Mucosa of descending colon (tissue), 3 donors: ENCODE measurements around the gene CEBPB. TPM values are rescaled to one million over a fixed set of nuclear protein-coding genes. Genes with fewer than 3 reads are reported as not detected.

Source experiments
- ATAC-seq: fragments of 200-7000 bp; cut with Tn5 transposase; one replicate; pipeline ENCODE4 v1.9.1; 2020; ENCODE audit warnings: mild to moderate bottlenecking, moderate library complexity
- DNase-seq, 3 donors: peaks; one replicate each; pipeline ENCODE4 v3.0.0-alpha.2; 2020
- H3K36me3 ChIP-seq: fragments of 200-600 bp; one replicate; pipeline ENCODE4 v1.8.0; 2021; ENCODE audit warnings: low read depth, mild to moderate bottlenecking
- H3K4me1 ChIP-seq: fragments of 200-600 bp; one replicate; pipeline ENCODE4 v1.8.0; 2021; ENCODE audit warnings: low read depth, mild to moderate bottlenecking
- H3K4me3 ChIP-seq: fragments of 200-600 bp; one replicate; pipeline ENCODE4 v1.8.0; 2021; ENCODE audit warnings: mild to moderate bottlenecking
- H3K9me3 ChIP-seq: fragments of 200-600 bp; one replicate; pipeline ENCODE4 v1.8.0; 2021; ENCODE audit warnings: mild to moderate bottlenecking
- CTCF ChIP-seq: fragments of 200-600 bp; IDR thresholded peaks from one replicate; pipeline ENCODE4 v1.8.0; 2022; ENCODE audit warnings: antibody characterized with exemption, mild to moderate bottlenecking
- intact Hi-C, 2 donors: fragments of 100-400 bp; cut with DNase I in 1 of 2; cut with micrococcal nuclease in 1 of 2; formaldehyde crosslinking; loops; one replicate each; pipeline versions ENCODE4 v1.11.0 to v1.11.1; 2022; cut with DNase I, micrococcal nuclease
- total RNA-seq, 3 donors: library from RNA; stranded (reverse); fragmentation: NEBNext Ultra II Directional in 2 of 3; extraction: Animal tissue kit (Norgen Biotek cat#: 25700) in 2 of 3; gene quantifications; one replicate each; pipeline versions ENCODE4 v1.2.1 to v1.2.4, GENCODE V29; 2021 to 2023
- donor health status: DM: no; HTN: no; CAD: no; lungs with moderate emphysema.
- donor health status: DM: no; HTN: no; CAD: no.
- donor health status: DM: no; HTN: yes; CAD: no.

The CEBPB gene
- total RNA-seq, 3 donors from 2014 or later = 20.2 to 86.7 (median 41.3) TPM

GRCh38 chr20:50233325-50234212, 42.9 kb downstream of the CEBPB start:
- DNase-seq (no peak), ATAC-seq (no peak)
- H3K9me3 ChIP-seq = no peaks in the 10 kb centered on the region
- no peak overlapping the region for H3K4me3 ChIP-seq
- intact Hi-C loops = no loop called here
- no peaks in the 10 kb centered on the region for H3K36me3 ChIP-seq
- TF ChIP-seq CTCF = no peak
- no peaks in the 10 kb centered on the region for H3K4me1 ChIP-seq

DNA sequence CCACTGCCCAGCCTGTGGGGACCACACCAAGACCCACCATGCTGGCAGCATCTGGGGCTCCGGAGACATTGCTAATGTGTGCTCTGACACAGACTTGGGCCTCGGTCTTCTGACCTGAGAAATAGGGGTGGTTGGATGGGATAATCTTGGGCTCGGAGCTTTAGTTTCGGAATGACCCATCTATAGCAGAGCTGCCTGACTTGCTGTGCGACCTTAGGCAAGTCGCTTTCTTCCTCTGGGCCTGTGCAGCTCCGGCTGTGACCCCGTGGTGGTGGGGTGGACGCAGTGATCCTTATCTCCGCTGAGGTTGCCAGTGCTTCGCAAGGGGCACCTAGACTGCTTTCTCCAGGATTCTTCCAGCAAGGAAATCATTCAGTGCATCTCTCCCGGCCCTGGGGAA, 43.7 kb downstream of the CEBPB start:
- intact Hi-C loops = no loop called here
- Histone ChIP-seq H3K4me3 (no peak overlapping the region), H3K4me1 (no peaks in the 10 kb centered on the region), H3K9me3 (no peaks in the 10 kb centered on the region), H3K36me3 (no peaks in the 10 kb centered on the region)
- DNase-seq (no peak), ATAC-seq (no peak)
- no peak for TF ChIP-seq CTCF

DNA sequence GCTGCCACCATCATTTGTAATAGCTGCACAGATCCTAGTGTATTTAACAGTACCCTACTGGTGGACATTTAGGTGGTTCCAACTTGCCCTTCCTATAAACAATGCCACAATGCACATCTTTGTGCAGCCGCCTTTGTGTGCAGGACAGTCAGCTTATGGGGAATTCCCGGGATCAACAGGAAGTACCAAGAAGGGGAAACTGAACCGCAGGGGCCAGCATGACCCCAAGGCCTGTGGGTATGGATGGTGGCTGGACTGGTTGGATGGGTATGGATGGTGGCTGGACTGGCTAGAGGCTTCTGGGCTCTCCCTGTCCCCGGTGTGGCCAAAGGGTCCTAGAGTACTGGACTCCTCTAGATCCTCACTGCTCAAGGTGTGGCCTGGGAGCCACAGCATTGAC, 46.7 kb downstream of the CEBPB start:
- H3K4me1 ChIP-seq = no peaks in the 10 kb centered on the region
- no peaks in the 10 kb centered on the region for H3K36me3 ChIP-seq
- TF ChIP-seq CTCF = no peak
- H3K9me3 ChIP-seq = no peaks in the 10 kb centered on the region
- H3K4me3 ChIP-seq = no peak overlapping the region
- ATAC-seq (peak; percentile 61), DNase-seq (no peak)
- intact Hi-C loops = no loop called here

- intact Hi-C loops = no loop called here
- TF ChIP-seq CTCF = no peak
- no peak for ATAC-seq
- Histone ChIP-seq H3K4me1 (no peaks in the 10 kb centered on the region), H3K9me3 (no peaks in the 10 kb centered on the region), H3K36me3 (no peaks in the 10 kb centered on the region), H3K4me3 (no peak overlapping the region)
- no peak for DNase-seq
These were observed 47.6 kb downstream of the CEBPB start for GRCh38 chr20:50238081-50238800.

GRCh38 chr20:50240092-50240491, 49.5 kb downstream of the CEBPB start:
- no peak for ATAC-seq
- Histone ChIP-seq H3K9me3 (no peaks in the 10 kb centered on the region), H3K4me3 (no peak overlapping the region), H3K36me3 (no peaks in the 10 kb centered on the region), H3K4me1 (no peaks in the 10 kb centered on the region)
- no peak for TF ChIP-seq CTCF
- no peak for DNase-seq
- intact Hi-C loops = no loop called here
